ENCODE results near the gene LYZL1. TPM values are rescaled to one million over a fixed set of nuclear protein-coding genes. Genes with fewer than 3 reads are reported as not detected.
"Not testable (repeated sequence)": the region's sequence is repeated elsewhere in the genome, so short reads cannot be mapped to it uniquely, and the experiment has no call there.

Gene LYZL1
- total RNA-seq, 1 donor: not detected

GRCh38 chr10:29327746-29328102, 38.9 kb downstream of the LYZL1 start:
- TF ChIP-seq CTCF (IDR thresholded peaks at IDR 0.05; ENCODE audit: insufficient read depth, low read depth, low read length): no peak
- no peak for DNase-seq (ENCODE audit: low read depth)
- H3K4me3 ChIP-seq (ENCODE audit: low read depth, low read length): no peak overlapping the region

GRCh38 chr10:29328983-29329382, 40.1 kb downstream of the LYZL1 start:
- DNase-seq (ENCODE audit: low read depth): peak; percentile 21

GRCh38 chr10:29329420-29329819, 40.5 kb downstream of the LYZL1 start:
- no peak for TF ChIP-seq CTCF (IDR thresholded peaks at IDR 0.05; ENCODE audit: insufficient read depth, low read depth, low read length)
- DNase-seq (ENCODE audit: low read depth): peak; percentile 52
- no peak overlapping the region for H3K4me3 ChIP-seq (ENCODE audit: low read depth, low read length)

More at GRCh38 chr10:29328983-29329382, 40.1 kb downstream of the LYZL1 start:
- no peak overlapping the region for H3K4me3 ChIP-seq (ENCODE audit: low read depth, low read length)
- no peak for TF ChIP-seq CTCF (IDR thresholded peaks at IDR 0.05; ENCODE audit: insufficient read depth, low read depth, low read length)

GRCh38 chr10:29332061-29332760, 43.3 kb downstream of the LYZL1 start:
- no peak for DNase-seq (ENCODE audit: low read depth)
- TF ChIP-seq CTCF (IDR thresholded peaks at IDR 0.05; ENCODE audit: insufficient read depth, low read depth, low read length): no peak
- H3K4me3 ChIP-seq (ENCODE audit: low read depth, low read length): no peak overlapping the region

- no peak overlapping the region for H3K4me3 ChIP-seq (ENCODE audit: low read depth, low read length)
- DNase-seq (ENCODE audit: low read depth): no peak
- TF ChIP-seq CTCF (IDR thresholded peaks at IDR 0.05; ENCODE audit: insufficient read depth, low read depth, low read length): no peak
Measured at GRCh38 chr10:29332761-29333148, 43.9 kb downstream of the LYZL1 start.

- not testable (repeated sequence) for DNase-seq (ENCODE audit: low read depth); H3K4me3 ChIP-seq (ENCODE audit: low read depth, low read length)
Measured at GRCh38 chr10:29337526-29337925, 48.7 kb downstream of the LYZL1 start.

- no peak for TF ChIP-seq CTCF (IDR thresholded peaks at IDR 0.05; ENCODE audit: insufficient read depth, low read depth, low read length)
- no peak overlapping the region for H3K4me3 ChIP-seq (ENCODE audit: low read depth, low read length)
- no peak for DNase-seq (ENCODE audit: low read depth)
Measured at GRCh38 chr10:29343607-29344038, 54.8 kb downstream of the LYZL1 start.
